HG02884 (cell line): ENCODE measurements around the gene CDH1.
A peak's percentile ranks its signal among the peaks of the same experiment; 100 is the strongest.

ENCODE experiments used
- ATAC-seq: cut with Tn5 transposase; IDR thresholded peaks from one replicate; pipeline ENCODE4 v1.9.1; 2021; ENCODE audit warnings: mild to moderate bottlenecking, moderate library complexity; ENCODE audit not compliant: unreplicated experiment

CDH1 gene

GRCh38 chr16:68843482-68844210, 106.6 kb downstream of the CDH1 start, which contains the start of gene TANGO6:
Gene TANGO6, plus strand, starts transcription at chr16:68843531. Its CDS starts 87 bp downstream, at chr16:68843618.
- peak; percentile 81 for ATAC-seq

DNA sequence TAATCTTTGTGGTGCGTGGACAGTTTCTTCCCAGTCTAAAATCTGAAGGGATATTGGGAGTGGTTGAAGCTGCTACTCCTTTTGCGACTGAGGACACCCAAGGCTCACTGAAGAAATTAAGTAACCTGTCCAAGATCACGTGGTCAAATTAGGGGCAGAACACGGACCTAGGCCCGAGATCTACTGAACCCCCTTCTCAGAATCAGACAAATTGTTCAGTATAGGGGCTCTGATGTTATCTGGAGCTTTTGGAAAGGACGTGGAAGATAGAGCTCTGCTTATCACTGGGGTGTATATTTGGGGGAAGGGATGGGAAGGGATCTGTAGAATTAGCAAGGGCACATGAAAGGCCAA, 107.1 kb downstream of the CDH1 start:
- ATAC-seq = peak; percentile 6

DNA sequence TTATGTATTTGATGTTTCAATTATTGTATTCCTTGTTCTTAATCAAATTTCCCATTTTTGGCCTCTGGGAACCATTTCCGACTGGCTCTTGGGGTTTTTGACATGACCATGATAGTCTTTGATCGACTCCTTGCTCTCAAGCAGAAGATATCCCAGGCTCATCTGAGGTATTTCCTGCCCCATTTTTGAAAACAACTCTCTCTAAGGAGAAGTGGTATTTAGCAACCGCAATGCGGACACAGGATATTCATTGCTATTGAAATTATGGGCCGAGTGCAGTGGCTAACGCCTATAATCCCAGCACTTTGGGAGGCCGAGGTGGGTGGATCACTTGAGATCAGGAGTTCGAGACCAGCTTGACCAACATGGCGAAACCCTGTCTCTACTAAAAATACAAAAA, 111.7 kb downstream of the CDH1 start:
- ATAC-seq = no peak

- ATAC-seq = no peak
Measured at GRCh38 chr16:68850481-68850880, 113.4 kb downstream of the CDH1 start.

DNA sequence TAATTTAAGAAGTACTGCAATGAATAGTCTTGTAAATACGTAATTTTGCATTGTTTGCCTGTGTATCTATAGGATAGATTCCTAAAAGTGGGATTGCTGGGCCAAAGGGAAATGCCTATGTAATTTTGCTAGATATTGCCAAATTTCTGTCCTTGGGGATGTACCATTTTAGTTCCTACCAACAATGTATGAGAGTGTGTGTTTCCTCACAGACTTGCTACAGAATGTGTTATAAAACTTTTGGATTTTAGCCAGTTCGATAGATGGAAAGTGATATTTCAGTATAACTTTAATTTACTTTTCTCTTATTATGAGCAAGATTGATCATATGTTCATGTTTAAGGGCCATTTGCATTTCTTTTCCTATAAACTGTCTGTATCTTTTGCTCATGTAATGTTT, 114.5 kb downstream of the CDH1 start:
- no peak for ATAC-seq

DNA sequence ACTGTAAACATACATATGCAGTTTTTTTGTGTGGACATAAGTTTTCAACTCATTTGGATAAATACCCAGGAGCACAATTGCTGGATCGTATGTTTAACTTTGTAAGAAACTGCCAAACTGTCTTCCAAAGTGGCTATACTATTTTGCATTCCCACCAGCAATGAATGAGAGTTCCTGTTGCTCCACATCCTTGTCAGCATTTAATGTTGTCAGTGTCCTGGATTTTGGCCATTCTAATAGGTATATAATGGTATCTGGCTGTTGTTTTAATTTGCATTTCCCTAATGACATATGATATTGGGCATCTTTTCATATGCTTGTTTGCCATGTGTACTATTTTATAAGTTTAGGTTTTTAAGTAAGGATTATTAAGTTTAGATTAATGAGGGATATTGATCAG, 120.4 kb downstream of the CDH1 start:
- ATAC-seq = no peak

DNA sequence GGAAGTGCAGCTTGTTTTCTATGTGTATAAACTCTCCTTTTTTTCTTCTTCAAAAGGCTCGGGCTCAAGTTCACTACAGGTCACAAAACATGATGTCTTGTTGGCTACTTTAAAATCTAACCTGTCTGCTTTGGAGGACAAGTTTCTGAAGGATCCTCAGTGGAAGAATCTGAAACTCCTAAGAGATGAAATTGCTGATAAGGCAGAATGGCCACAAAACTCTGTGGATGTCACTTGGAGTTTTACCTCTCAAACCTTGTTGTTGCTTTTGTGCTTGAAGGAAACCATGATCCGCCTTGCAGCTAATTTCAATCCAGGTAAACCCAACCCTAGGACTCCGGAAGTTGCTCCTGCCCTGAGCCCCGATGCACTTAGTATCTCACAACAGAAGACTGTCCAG, 122.7 kb downstream of the CDH1 start:
- no peak for ATAC-seq

DNA sequence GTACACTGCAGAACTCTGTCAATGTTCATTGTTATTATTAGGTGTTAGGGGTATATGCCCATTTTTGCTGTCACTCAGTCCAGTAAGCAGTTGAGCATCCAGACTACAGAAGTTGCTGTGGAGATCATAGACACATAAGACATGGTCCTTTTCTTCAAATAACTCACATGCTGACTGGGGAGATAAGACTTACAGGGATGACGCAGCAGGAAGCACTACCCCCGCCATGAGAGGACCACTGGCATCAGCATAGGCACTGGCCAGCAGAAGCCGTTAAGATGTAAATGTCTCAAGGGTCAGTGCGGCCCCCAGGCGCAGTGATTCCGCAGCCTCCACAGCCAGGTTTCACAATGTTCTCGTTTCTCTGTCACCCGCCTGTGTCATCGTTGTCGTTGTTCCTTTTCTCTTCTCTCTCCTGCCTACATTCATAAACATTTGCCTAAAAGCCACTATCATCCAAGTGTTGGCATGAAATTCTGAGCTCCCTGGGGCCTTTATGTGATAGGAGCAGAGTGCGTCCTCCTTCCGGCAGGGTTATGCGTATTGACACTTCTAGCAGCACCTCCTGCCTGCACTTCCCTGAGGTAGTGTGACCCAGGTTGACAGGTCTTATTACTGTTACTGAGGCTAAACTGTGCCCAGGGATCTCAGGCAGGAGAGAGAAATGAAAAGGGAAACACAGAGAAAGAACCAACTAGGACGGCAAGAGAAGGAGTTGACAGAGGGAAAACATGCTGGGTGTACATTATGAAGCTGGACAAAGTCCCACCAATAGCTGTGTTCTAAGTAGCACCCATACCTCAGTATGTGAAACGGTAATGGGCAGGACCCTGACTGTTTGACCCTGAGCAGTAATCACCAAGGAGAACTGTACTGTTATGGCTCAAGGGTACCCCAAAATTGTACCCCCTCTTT, 124.1 kb downstream of the CDH1 start:
- no peak for ATAC-seq

DNA sequence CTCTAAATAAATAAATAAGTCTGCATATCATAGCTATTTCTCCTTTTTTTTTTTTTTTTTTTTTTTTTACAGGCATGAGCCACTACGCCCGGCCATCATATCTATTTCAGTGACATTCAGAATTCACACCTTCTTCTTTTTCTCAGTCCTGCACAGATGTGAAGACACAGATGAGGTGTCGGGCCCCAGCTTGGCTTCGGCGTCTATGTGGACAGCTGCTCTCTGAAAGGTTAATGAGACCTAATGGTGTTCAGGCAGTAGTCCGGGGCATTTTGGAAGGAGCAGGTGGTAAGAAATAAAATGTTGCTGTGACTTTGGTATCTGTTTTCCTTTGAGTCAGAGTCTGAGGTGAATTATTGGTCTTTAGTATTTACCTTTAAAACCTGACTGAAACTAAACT, 129.8 kb downstream of the CDH1 start:
- ATAC-seq = no peak

GRCh38 chr16:68869492-68870088, 132.5 kb downstream of the CDH1 start:
- no peak for ATAC-seq

DNA sequence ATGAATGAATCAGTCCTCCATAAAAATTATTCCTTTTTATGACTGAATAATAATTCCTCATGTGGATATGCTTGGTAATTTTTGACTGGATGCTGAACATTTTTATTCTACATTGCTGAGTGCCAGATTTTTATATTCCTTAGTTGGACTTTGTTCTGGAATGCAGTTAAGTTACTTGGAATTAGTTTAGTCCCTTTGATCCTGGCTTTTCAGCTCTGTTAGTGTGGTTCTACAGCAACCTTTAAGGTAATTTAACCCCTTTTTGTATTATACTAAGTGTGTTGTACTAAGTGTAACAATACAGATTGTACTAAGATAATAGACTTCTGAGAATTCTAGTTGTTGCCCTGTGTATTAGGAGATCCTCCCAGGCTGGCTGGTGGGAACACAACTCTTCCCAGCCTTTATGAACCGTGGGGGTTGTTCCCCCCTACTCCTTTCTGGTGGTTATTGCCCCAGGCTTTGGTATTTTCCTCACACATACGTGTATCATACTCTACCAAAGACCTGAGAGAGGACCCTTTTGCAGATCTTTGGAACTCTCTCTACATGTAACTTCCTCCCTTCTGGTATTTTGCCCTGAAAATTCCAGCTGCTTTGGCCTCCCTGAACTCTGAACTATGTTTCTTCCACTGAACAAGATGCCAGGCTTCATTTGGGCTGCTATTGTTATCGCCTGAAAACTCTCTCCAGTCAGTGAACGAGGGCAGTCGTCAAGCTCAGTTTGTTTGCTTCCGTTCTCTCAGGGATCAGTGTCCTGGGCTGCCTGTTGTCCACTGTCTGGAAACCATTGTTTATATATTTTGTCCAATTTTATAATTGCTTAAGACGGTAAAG, 136.8 kb downstream of the CDH1 start:
- ATAC-seq = no peak

GRCh38 chr16:68875871-68876270, 138.8 kb downstream of the CDH1 start:
- ATAC-seq = no peak

- ATAC-seq = no peak
Measured at GRCh38 chr16:68883685-68884084, 146.6 kb downstream of the CDH1 start.

DNA sequence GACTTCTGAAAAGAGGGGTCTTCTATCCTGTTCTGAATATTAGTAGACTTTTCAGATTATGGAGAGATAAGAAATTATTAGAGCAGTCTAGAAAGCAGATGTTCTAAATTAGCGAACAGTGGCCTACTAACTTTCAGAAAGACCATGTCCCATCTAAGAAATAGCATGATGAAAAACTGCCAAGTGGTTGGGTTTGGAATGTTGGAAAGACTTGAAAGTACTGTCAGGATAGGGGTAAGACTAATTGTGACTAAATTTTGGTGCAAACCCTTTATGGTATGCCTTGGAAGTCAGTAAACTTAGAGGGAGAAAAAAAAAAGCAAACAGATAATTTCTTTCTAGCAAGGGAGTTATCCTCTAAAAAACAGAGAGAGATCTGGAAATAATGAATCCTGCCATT, 147.3 kb downstream of the CDH1 start:
- ATAC-seq = no peak
